HFF-Myc (cell line): Measurements from ENCODE around the gene SLC22A24.

Source experiments
- DNase-seq: peaks from one replicate; pipeline ENCODE4 v3.0.0-alpha.2; 2011; ENCODE audit warnings: low read depth; ENCODE audit errors: extremely low read depth
- H3K4me3 ChIP-seq: replicated peaks from 2 replicates; pipeline ENCODE4 v1.5.1; 2011; ENCODE audit warnings: low read depth, mild to moderate bottlenecking, control low read depth, low read length
- CTCF ChIP-seq: IDR thresholded peaks from 2 replicates; pipeline ENCODE4 v1.5.1; 2012; ENCODE audit warnings: mild to moderate bottlenecking, low read depth, low read length, control low read depth; ENCODE audit errors: missing control alignments

The SLC22A24 gene

DNA sequence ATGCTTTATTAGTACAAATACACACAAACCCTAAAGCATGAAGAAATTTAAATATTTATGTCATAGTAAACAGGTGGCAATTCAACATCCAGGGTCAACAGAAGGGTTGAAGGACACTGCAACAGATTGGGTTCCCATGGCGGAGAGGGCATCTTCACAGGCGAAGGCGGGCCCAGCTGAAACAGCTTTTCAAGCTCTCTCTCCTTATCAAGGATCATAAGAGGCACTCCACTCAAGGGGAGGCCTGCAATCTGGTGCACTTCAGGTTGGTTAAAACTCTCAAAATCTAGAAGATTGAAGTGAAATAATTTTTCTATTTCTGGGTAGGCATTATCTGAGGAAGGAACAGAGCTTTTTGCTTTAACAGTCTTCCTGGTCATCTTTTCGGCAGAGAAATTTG, 111.6 kb downstream of the SLC22A24 start:
- DNase-seq = no peak
- H3K4me3 ChIP-seq = no peak overlapping the region
- TF ChIP-seq CTCF = no peak
